Heart left ventricle (tissue), 13 donors: ENCODE measurements around the gene FTO.

Experiments
- CTCF ChIP-seq, 12 donors: fragments of 200-600 bp; sonication (generic) in 4 of 12; IDR thresholded peaks; one replicate each; pipeline versions ENCODE4 v1.5.0 to v1.8.0; 2018 to 2022; ENCODE audit warnings: antibody characterized with exemption in 12 of 12, mild to moderate bottlenecking in 5 of 12
- POLR2A ChIP-seq, 2 donors: fragments of 450-650 bp; IDR thresholded peaks; one replicate each; pipeline ENCODE4 v1.6.1; 2017; ENCODE audit warnings: antibody characterized with exemption in 2 of 2, mild to moderate bottlenecking in 2 of 2, moderate library complexity in 2 of 2
- donor health status: ischemic (EF 13 %, LVEDD 7.1; RV severe dilation, severe dysfunction).
- donor health status: DM: no; HTN: yes; CAD: no.
- donor health status: DM: no; HTN: no; CAD: no.
- donor health status: ischemic (EF 25% LVEDD 6.9; RV normal size, moderate dysfunction).
- donor health status: ischemic (EF 25% LVEDD 5.7; RV mildly dilated, moderate dysfunction).
- donor health status: ischemic (EF 35%, LVEDD 5.7; RV mildly dilated, moderate dysfunction).
- donor health status: nonischemic (EF 11% LVEDD 7.7; RV severe dilation, severe dysfunction).
- donor health status: DM: yes; HTN: yes; CAD: no.
- donor health status: PGD.
- donor health status: ischemic (EF 29% LVEDD 5.4; RV normal size, mild dysfunction).
- donor health status: nonischemic (EF 23%, LVEDD 6.1; RV moderate dilation, normal function).

DNA sequence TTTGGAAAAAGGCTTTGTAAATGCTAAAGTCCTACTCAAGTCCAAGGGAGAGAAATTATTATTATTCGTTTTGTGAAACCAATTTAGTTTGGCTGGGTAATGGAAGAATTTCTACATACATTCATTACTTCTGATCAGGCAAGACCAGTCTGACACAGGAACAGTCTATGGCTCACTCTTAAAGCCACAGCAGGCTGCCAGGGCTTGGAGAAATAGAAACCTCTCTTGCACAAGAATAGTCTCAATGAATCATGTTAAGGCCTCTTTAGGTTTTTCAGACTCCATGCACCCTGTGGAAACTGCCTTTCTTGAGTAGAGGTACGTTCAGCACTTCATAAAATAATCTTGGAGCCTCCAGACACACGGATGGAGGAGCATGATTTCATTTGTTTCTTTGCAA, 414.9 kb downstream of the FTO start:
- TF ChIP-seq CTCF (IDR thresholded peaks at IDR 0.05) (no peak), POLR2A (IDR thresholded peaks at IDR 0.05) (no peak)
